ENCODE measurements around the gene PLCG2. TPM values are rescaled to one million over a fixed set of nuclear protein-coding genes. Genes with fewer than 3 reads are reported as not detected.
A peak's percentile ranks its signal among the peaks of the same experiment; 100 is the strongest.

PLCG2 gene
- polyA plus RNA-seq, 3 donors = 19.5 to 47.4 (median 35.5) TPM

DNA sequence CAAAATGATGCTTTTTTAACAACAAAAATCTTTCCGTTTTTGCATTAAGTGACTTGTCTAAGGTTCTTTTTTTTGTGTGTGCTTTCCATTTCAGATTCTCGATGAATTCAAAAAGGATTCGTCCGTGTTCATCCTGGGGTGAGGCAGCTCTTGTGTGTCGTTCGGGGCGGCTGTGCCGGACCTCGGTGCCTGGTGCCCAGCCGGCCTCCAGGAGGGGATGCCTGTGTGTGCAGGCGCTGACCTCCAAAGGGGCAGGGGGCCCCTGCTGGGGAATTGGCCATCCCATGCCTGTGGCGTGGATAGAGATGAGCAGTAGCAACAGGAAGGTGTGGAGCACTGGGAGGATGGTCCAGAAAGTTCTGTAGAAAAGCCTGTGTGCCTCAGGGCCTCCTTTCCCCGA, 101.7 kb downstream of the PLCG2 start:
- Histone ChIP-seq H3K27ac (ENCODE audit: low read depth in 1 of 2, low read length in 2 of 2) (no peak overlapping the region), H2AFZ (ENCODE audit: insufficient read depth, low read depth, low read length, poor library complexity, severe bottlenecking) (no peak overlapping the region), H4K20me1 (ENCODE audit: insufficient read depth, low read length) (peaks cover 53% of the 10 kb centered on the region), H3K9me3 (replicated peaks in 1 of 2; ENCODE audit: control insufficient read depth in 1 of 2, insufficient read depth in 1 of 2, low read length in 2 of 2) (no peaks in the 10 kb centered on the region), H3K4me3 (replicated peaks in 1 of 3; ENCODE audit: low read depth in 2 of 3, low read length in 3 of 3) (no peak overlapping the region), H3K36me3 (replicated peaks in 1 of 2; ENCODE audit: control insufficient read depth in 1 of 2, insufficient read depth in 2 of 2, low read length in 2 of 2) (peaks cover 55 to 93% of the 10 kb centered on the region in 2 donors), H3K9ac (ENCODE audit: insufficient read depth, low read length, poor library complexity, severe bottlenecking) (no peak overlapping the region), H3K4me2 (replicated peaks; ENCODE audit: extremely low read depth, low read length, poor library complexity, severe bottlenecking) (no peak overlapping the region), H3K4me1 (ENCODE audit: control insufficient read depth in 1 of 2, insufficient read depth in 2 of 2, low read length in 2 of 2) (no peaks in the 10 kb centered on the region), H3K79me2 (ENCODE audit: insufficient read depth, low read length) (peaks cover 3% of the 10 kb centered on the region), H3K27me3 (ENCODE audit: control insufficient read depth in 2 of 2, insufficient read depth in 2 of 2, low read length in 2 of 2) (no peaks in the 10 kb centered on the region)
- no peaks in the 10 kb centered on the region for H3K27me3 Mint-ChIP-seq (ENCODE audit: low read depth in 3 of 3)
- TF ChIP-seq, protein P1, sequence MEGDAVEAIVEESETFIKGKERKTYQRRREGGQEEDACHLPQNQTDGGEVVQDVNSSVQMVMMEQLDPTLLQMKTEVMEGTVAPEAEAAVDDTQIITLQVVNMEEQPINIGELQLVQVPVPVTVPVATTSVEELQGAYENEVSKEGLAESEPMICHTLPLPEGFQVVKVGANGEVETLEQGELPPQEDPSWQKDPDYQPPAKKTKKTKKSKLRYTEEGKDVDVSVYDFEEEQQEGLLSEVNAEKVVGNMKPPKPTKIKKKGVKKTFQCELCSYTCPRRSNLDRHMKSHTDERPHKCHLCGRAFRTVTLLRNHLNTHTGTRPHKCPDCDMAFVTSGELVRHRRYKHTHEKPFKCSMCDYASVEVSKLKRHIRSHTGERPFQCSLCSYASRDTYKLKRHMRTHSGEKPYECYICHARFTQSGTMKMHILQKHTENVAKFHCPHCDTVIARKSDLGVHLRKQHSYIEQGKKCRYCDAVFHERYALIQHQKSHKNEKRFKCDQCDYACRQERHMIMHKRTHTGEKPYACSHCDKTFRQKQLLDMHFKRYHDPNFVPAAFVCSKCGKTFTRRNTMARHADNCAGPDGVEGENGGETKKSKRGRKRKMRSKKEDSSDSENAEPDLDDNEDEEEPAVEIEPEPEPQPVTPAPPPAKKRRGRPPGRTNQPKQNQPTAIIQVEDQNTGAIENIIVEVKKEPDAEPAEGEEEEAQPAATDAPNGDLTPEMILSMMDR (IDR thresholded peaks at IDR 0.05) = no peak
- intact Hi-C loops (cut with micrococcal nuclease) = loop anchor here in 1 of 2 donors (5.0 kb wide), 1 partner anchor 509 kb away; no protein-coding TSS in a partner anchor
- peak overlapping the region in 1 of 7 donors; percentile 46 for H3K27ac Mint-ChIP-seq
- peaks cover 0 to 2% (median 0%) of the 10 kb centered on the region in 7 donors for H3K9me3 Mint-ChIP-seq
- no peak for DNase-seq
- WGBS (ENCODE audit: insufficient coverage) = 99% methylated on average over 11 of the region's 13 CpGs
- H3K4me3 Mint-ChIP-seq = no peak overlapping the region
- H3K4me1 Mint-ChIP-seq = no peaks in the 10 kb centered on the region
- peaks cover 67 to 89% of the 10 kb centered on the region in 2 donors for H3K36me3 Mint-ChIP-seq

DNA sequence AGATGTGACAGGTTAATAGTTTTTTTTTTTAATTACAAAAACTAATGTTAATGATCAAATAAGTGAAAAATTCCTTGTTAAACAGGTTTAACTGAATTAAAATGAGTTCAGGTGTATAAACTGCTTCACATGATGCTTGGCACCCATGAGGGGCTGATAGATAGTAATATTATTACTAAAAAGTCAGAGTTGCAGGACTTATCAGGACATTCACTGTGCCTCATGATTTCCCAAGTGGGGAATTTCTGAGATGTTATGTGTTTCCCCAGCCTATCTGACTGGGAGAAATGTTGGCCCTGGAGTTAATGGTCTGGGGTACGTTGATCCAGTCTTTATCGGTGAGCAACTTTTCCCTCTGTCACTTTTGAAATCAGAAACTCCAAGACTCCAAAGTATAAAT, 102.1 kb downstream of the PLCG2 start:
- Mint-ChIP-seq H3K4me3 (no peak overlapping the region), H3K9me3 (peaks cover 0 to 2% (median 0%) of the 10 kb centered on the region in 7 donors), H3K27ac (no peak overlapping the region), H3K4me1 (no peaks in the 10 kb centered on the region), H3K27me3 (ENCODE audit: low read depth in 3 of 3) (no peaks in the 10 kb centered on the region), H3K36me3 (peaks cover 64 to 84% of the 10 kb centered on the region in 2 donors)
- H3K9me3 ChIP-seq (replicated peaks in 1 of 2; ENCODE audit: control insufficient read depth in 1 of 2, insufficient read depth in 1 of 2, low read length in 2 of 2) = no peaks in the 10 kb centered on the region
- peaks cover 52% of the 10 kb centered on the region for H4K20me1 ChIP-seq (ENCODE audit: insufficient read depth, low read length)
- no peak overlapping the region for H3K27ac ChIP-seq (ENCODE audit: low read depth in 1 of 2, low read length in 2 of 2)
- H3K9ac ChIP-seq (ENCODE audit: insufficient read depth, low read length, poor library complexity, severe bottlenecking) = no peak overlapping the region
- intact Hi-C loops (cut with micrococcal nuclease) = loop anchor here in 1 of 2 donors (5.0 kb wide), 1 partner anchor 509 kb away; no protein-coding TSS in a partner anchor
- H3K27me3 ChIP-seq (ENCODE audit: control insufficient read depth in 2 of 2, insufficient read depth in 2 of 2, low read length in 2 of 2) = no peaks in the 10 kb centered on the region
- no CpG with 5 or more reads among the region's 2 CpGs for WGBS (ENCODE audit: insufficient coverage)
- no peak overlapping the region for H3K4me2 ChIP-seq (replicated peaks; ENCODE audit: extremely low read depth, low read length, poor library complexity, severe bottlenecking)
- TF ChIP-seq, protein P1 (IDR thresholded peaks at IDR 0.05) = no peak
- H3K4me1 ChIP-seq (ENCODE audit: control insufficient read depth in 1 of 2, insufficient read depth in 2 of 2, low read length in 2 of 2) = no peaks in the 10 kb centered on the region
- no peak overlapping the region for H3K4me3 ChIP-seq (replicated peaks in 1 of 3; ENCODE audit: low read depth in 2 of 3, low read length in 3 of 3)
- DNase-seq = no peak
- H3K36me3 ChIP-seq (replicated peaks in 1 of 2; ENCODE audit: control insufficient read depth in 1 of 2, insufficient read depth in 2 of 2, low read length in 2 of 2) = peaks cover 55 to 89% of the 10 kb centered on the region in 2 donors
- H2AFZ ChIP-seq (ENCODE audit: insufficient read depth, low read depth, low read length, poor library complexity, severe bottlenecking) = no peak overlapping the region
- no peaks in the 10 kb centered on the region for H3K79me2 ChIP-seq (ENCODE audit: insufficient read depth, low read length)

Measured in CD14-positive monocyte (primary cell).